Prostate gland (tissue), 2 donors: ENCODE measurements around the gene RFX2. TPM values are rescaled to one million over a fixed set of nuclear protein-coding genes. Genes with fewer than 3 reads are reported as not detected.

Source experiments
- DNase-seq: peaks from one replicate; pipeline ENCODE4 v3.0.0-alpha.2; 2019; ENCODE audit warnings: low spot score
- H3K27ac ChIP-seq, 2 donors: fragments of 200-600 bp; sonication (generic); 2 replicates each; pipeline ENCODE4 v1.5.1; 2017 to 2019
- H3K27me3 ChIP-seq: fragments of 200-600 bp; sonication (generic); replicated peaks from 2 replicates; pipeline ENCODE4 v1.5.1; 2019; ENCODE audit not compliant: insufficient read depth
- H3K36me3 ChIP-seq, 2 donors: fragments of 200-600 bp; sonication (generic); 1 replicate in 1 of 2; 2 replicates in 1 of 2; pipeline versions ENCODE4 v1.5.1 to v1.8.1; 2017 to 2019
- H3K4me1 ChIP-seq: fragments of 200-600 bp; sonication (generic); replicated peaks from 2 replicates; pipeline ENCODE4 v1.5.1; 2019
- H3K4me3 ChIP-seq, 2 donors: fragments of 200-600 bp; sonication (generic); 2 replicates each; pipeline ENCODE4 v1.5.1; 2017 to 2019
- H3K9me3 ChIP-seq: fragments of 200-600 bp; sonication (generic); 2 replicates; pipeline ENCODE4 v1.5.1; 2017
- CTCF ChIP-seq, 4 experiments: fragments of 200-600 bp in 2 of 4; fragments of 450-650 bp in 2 of 4; sonication (generic) in 2 of 4; IDR thresholded peaks; 1 replicate in 3 of 4; 2 replicates in 1 of 4; pipeline ENCODE4 v1.5.1; 2016 to 2019; ENCODE audit warnings: antibody characterized with exemption in 4 of 4, mild to moderate bottlenecking in 2 of 4, moderate library complexity in 2 of 4
- POLR2A ChIP-seq: fragments of 450-650 bp; IDR thresholded peaks from one replicate; pipeline ENCODE4 v1.6.1; 2016; ENCODE audit warnings: antibody characterized with exemption, mild to moderate bottlenecking
- POLR2AphosphoS5 ChIP-seq: sonication (generic); formaldehyde crosslinking; IDR thresholded peaks from one replicate; pipeline ENCODE4 v1.6.1; 2017; ENCODE audit warnings: antibody characterized with exemption
- whole genome bisulfite sequencing: methylation state at CpG from one replicate; pipeline ENCODE4 v1.1.5; 2018; 5-methylcytosine and 5-hydroxymethylcytosine counted together
- intact Hi-C: fragments of 100-400 bp; cut with DNase I; formaldehyde crosslinking; loops from one replicate; pipeline ENCODE4 v1.14.2; 2022
- total RNA-seq, 2 donors: library from RNA; depleted of rRNA; stranded (reverse); fragments of >200 nt; gene quantifications; one replicate each; pipeline ENCODE4 v1.1.0, GENCODE V29; 2016

RFX2 gene
- total RNA-seq, 2 donors from 2014 or later, result 13.4 to 25.3 TPM

DNA sequence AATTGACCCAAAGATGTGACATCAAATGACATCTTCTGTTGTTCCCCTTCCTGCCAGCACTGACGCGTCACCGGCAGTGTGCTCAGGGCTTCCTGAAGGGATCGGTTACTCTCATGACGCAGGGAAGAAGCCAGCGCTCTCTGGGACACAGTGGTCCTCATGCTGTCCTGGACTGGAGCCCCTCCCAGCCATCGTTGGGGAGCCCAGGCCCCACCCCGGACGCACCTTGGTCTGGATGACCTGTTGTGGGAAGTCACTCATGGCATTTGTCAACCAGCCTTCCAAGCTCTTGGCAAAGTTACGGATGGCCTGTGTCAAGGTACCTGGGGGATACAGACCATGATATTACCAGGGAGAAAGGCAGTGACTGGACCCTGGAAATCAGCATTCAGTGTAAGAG lies 106.3 kb downstream of the RFX2 start:
- no peak overlapping the region for H3K4me3 ChIP-seq
- intact Hi-C loops, result no loop called here
- no peak for TF ChIP-seq CTCF (IDR thresholded peaks at IDR 0.05)
- TF ChIP-seq POLR2AphosphoS5, result no peak
- TF ChIP-seq POLR2A, result no peak
- H3K4me1 ChIP-seq, result no peaks in the 10 kb centered on the region
- WGBS, result 84% methylated on average over 10 of the region's 10 CpGs
- H3K27me3 ChIP-seq, result no peaks in the 10 kb centered on the region
- DNase-seq, result no peak
- no peaks in the 10 kb centered on the region for H3K36me3 ChIP-seq
- no peak overlapping the region for H3K27ac ChIP-seq
- H3K9me3 ChIP-seq, result no peaks in the 10 kb centered on the region

GRCh38 chr19:6002591-6002990 lies 107.7 kb downstream of the RFX2 start:
- Histone ChIP-seq H3K4me1 (no peaks in the 10 kb centered on the region), H3K27me3 (no peaks in the 10 kb centered on the region), H3K4me3 (no peak overlapping the region), H3K27ac (no peak overlapping the region), H3K9me3 (no peaks in the 10 kb centered on the region), H3K36me3 (no peaks in the 10 kb centered on the region)
- 92% methylated on average over 25 of the region's 26 CpGs for WGBS
- no peak for TF ChIP-seq CTCF (IDR thresholded peaks at IDR 0.05)
- TF ChIP-seq POLR2A, result no peak
- no peak for TF ChIP-seq POLR2AphosphoS5
- no peak for DNase-seq
- intact Hi-C loops, result no loop called here

GRCh38 chr19:6000228-6000847 lies 110.0 kb downstream of the RFX2 start:
- no peaks in the 10 kb centered on the region for H3K9me3 ChIP-seq
- H3K4me1 ChIP-seq, result no peaks in the 10 kb centered on the region
- no peaks in the 10 kb centered on the region for H3K27me3 ChIP-seq
- H3K27ac ChIP-seq, result no peak overlapping the region
- H3K4me3 ChIP-seq, result no peak overlapping the region
- no peak for TF ChIP-seq POLR2A
- TF ChIP-seq POLR2AphosphoS5, result peak; percentile 20
- no peak for DNase-seq
- intact Hi-C loops, result no loop called here
- H3K36me3 ChIP-seq, result no peaks in the 10 kb centered on the region
- WGBS, result 77% methylated on average over 7 of the region's 7 CpGs

GRCh38 chr19:5999693-6000092 lies 110.6 kb downstream of the RFX2 start:
- no peaks in the 10 kb centered on the region for H3K9me3 ChIP-seq
- no peaks in the 10 kb centered on the region for H3K4me1 ChIP-seq
- WGBS, result 90% methylated on average over 6 of the region's 6 CpGs
- TF ChIP-seq POLR2AphosphoS5 (no peak), POLR2A (no peak), CTCF (IDR thresholded peaks at IDR 0.05) (no peak)
- no peaks in the 10 kb centered on the region for H3K36me3 ChIP-seq
- H3K4me3 ChIP-seq, result no peak overlapping the region
- intact Hi-C loops, result no loop called here
- H3K27ac ChIP-seq, result no peak overlapping the region
- no peaks in the 10 kb centered on the region for H3K27me3 ChIP-seq
- DNase-seq, result no peak

DNA sequence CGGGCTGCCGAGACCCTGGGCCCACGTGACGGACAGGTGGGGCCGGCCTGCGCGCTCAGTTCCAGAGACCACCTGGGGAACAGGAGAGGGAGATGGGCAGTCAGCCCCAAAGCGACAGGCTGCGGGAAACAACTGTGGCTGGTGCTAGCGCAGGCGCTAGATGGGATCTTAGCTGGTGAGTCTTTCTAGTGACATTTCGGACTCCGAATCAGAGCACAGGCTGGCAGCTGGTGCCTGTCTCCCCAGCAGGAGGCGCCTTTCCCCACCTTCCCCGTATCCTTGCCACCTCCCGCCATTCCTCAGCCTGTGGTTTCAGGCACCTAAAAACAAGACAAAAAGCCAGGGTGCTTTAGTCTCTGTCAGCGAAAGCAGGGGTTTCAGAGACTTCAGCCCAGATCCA lies 112.9 kb downstream of the RFX2 start:
- H3K36me3 ChIP-seq, result no peaks in the 10 kb centered on the region
- intact Hi-C loops, result no loop called here
- no peaks in the 10 kb centered on the region for H3K9me3 ChIP-seq
- TF ChIP-seq POLR2A (no peak), POLR2AphosphoS5 (no peak), CTCF (IDR thresholded peaks at IDR 0.05) (no peak)
- no peaks in the 10 kb centered on the region for H3K27me3 ChIP-seq
- peaks cover 6% of the 10 kb centered on the region for H3K4me1 ChIP-seq
- DNase-seq, result no peak
- no peak overlapping the region for H3K27ac ChIP-seq
- WGBS, result 85% methylated on average over 17 of the region's 17 CpGs
- no peak overlapping the region for H3K4me3 ChIP-seq
